Esophagus muscularis mucosa (tissue), 4 donors: ENCODE results near the gene MOBP. TPM values are rescaled to one million over a fixed set of nuclear protein-coding genes. Genes with fewer than 3 reads are reported as not detected.

Experiments used
- DNase-seq: peaks from one replicate; pipeline ENCODE4 v3.0.0-alpha.2; 2017; ENCODE audit errors: extremely low spot score
- H3K27ac ChIP-seq, 4 donors: fragments of 200-600 bp; sonication (generic); replicated peaks in 1 of 4; 1 replicate in 3 of 4; 2 replicates in 1 of 4; pipeline ENCODE4 v1.5.1; 2016 to 2019; ENCODE audit warnings: mild to moderate bottlenecking in 1 of 4
- H3K27me3 ChIP-seq, 4 donors: fragments of 200-600 bp; sonication (generic); one replicate each; pipeline versions ENCODE4 v1.5.1 to v1.6.0; 2016 to 2019
- H3K36me3 ChIP-seq, 4 donors: fragments of 200-600 bp; sonication (generic); one replicate each; pipeline ENCODE4 v1.5.1; 2016 to 2019
- H3K4me1 ChIP-seq, 4 donors: fragments of 200-600 bp; sonication (generic); one replicate each; pipeline ENCODE4 v1.5.1; 2016 to 2019
- H3K4me3 ChIP-seq, 4 donors: fragments of 200-600 bp; sonication (generic); 1 replicate in 2 of 4; 2 replicates in 2 of 4; pipeline ENCODE4 v1.5.1; 2016 to 2019; ENCODE audit warnings: mild to moderate bottlenecking in 4 of 4, moderate library complexity in 1 of 4
- H3K9me3 ChIP-seq, 4 donors: fragments of 200-600 bp; sonication (generic); 1 replicate in 3 of 4; 2 replicates in 1 of 4; pipeline ENCODE4 v1.5.1; 2016 to 2019
- CTCF ChIP-seq, 3 experiments: fragments of 200-600 bp in 2 of 3; fragments of 450-650 bp in 1 of 3; sonication (generic) in 2 of 3; IDR thresholded peaks; one replicate each; pipeline ENCODE4 v1.5.1; 2017 to 2019; ENCODE audit warnings: antibody characterized with exemption in 3 of 3, mild to moderate bottlenecking in 2 of 3, moderate library complexity in 1 of 3
- EP300 ChIP-seq: sonication (generic); formaldehyde crosslinking; IDR thresholded peaks from one replicate; pipeline ENCODE4 v1.6.1; 2017; ENCODE audit warnings: antibody characterized with exemption
- POLR2A ChIP-seq: fragments of 450-650 bp; IDR thresholded peaks from one replicate; pipeline ENCODE4 v1.6.1; 2017; ENCODE audit warnings: antibody characterized with exemption, moderate library complexity, mild to moderate bottlenecking, low read depth
- POLR2AphosphoS5 ChIP-seq, 2 donors: sonication (generic); formaldehyde crosslinking; IDR thresholded peaks; one replicate each; pipeline ENCODE4 v1.6.1; 2017; ENCODE audit warnings: antibody characterized with exemption in 2 of 2
- WGBS: methylation state at CpG from one replicate; pipeline ENCODE4 v1.1.5; 2018; 5-methylcytosine and 5-hydroxymethylcytosine counted together
- intact Hi-C: fragments of 100-400 bp; cut with DNase I; formaldehyde crosslinking; loops from one replicate; pipeline ENCODE4 v1.15.1; 2023
- total RNA-seq, 4 donors: library from RNA; depleted of rRNA; stranded (reverse); fragments of >200 nt; gene quantifications; one replicate each; pipeline versions ENCODE4 v1.1.0 to v1.2.1, GENCODE V29; 2016

Gene MOBP
- total RNA-seq, 4 donors from 2014 or later = not detected

GRCh38 chr3:39519554-39520288, 52.2 kb downstream of the MOBP start:
- Histone ChIP-seq H3K27me3 (peaks cover 0 to 5% (median 0%) of the 10 kb centered on the region in 4 donors), H3K9me3 (no peaks in the 10 kb centered on the region), H3K27ac (no peak overlapping the region), H3K4me1 (no peaks in the 10 kb centered on the region), H3K36me3 (no peaks in the 10 kb centered on the region), H3K4me3 (no peak overlapping the region)
- 42% methylated on average over 3 of the region's 3 CpGs for WGBS
- TF ChIP-seq POLR2A = no peak
- no peak for TF ChIP-seq POLR2AphosphoS5 (IDR thresholded peaks at IDR 0.05)
- no peak for TF ChIP-seq EP300
- no peak for TF ChIP-seq CTCF (IDR thresholded peaks at IDR 0.05)
- no peak for DNase-seq
- intact Hi-C loops = no loop called here

GRCh38 chr3:39521456-39521855, 54.0 kb downstream of the MOBP start:
- H3K9me3 ChIP-seq = no peaks in the 10 kb centered on the region
- intact Hi-C loops = no loop called here
- WGBS = 96% methylated on average over 3 of the region's 3 CpGs

GRCh38 chr3:39524107-39524506, 56.6 kb downstream of the MOBP start:
- Histone ChIP-seq H3K36me3 (no peaks in the 10 kb centered on the region), H3K27ac (no peak overlapping the region), H3K4me3 (no peak overlapping the region), H3K4me1 (no peaks in the 10 kb centered on the region), H3K27me3 (peaks cover 0 to 5% (median 0%) of the 10 kb centered on the region in 4 donors), H3K9me3 (no peaks in the 10 kb centered on the region)
- intact Hi-C loops = no loop called here
- TF ChIP-seq POLR2AphosphoS5 (IDR thresholded peaks at IDR 0.05) = no peak
- TF ChIP-seq POLR2A = no peak
- TF ChIP-seq EP300 = no peak
- no peak for TF ChIP-seq CTCF (IDR thresholded peaks at IDR 0.05)
- WGBS = 61% methylated on average over 1 of the region's 1 CpG
- no peak for DNase-seq

More at GRCh38 chr3:39521456-39521855, 54.0 kb downstream of the MOBP start:
- DNase-seq = no peak
- Histone ChIP-seq H3K4me3 (no peak overlapping the region), H3K4me1 (no peaks in the 10 kb centered on the region), H3K36me3 (no peaks in the 10 kb centered on the region), H3K27ac (no peak overlapping the region), H3K27me3 (peaks cover 0 to 5% (median 0%) of the 10 kb centered on the region in 4 donors)
- TF ChIP-seq POLR2AphosphoS5 (IDR thresholded peaks at IDR 0.05) (no peak), POLR2A (no peak), EP300 (no peak), CTCF (IDR thresholded peaks at IDR 0.05) (no peak)

- no peaks in the 10 kb centered on the region for H3K27me3 ChIP-seq
- WGBS = 88% methylated on average over 4 of the region's 4 CpGs
- DNase-seq = no peak
- H3K4me3 ChIP-seq = no peak overlapping the region
- intact Hi-C loops = no loop called here
- no peak for TF ChIP-seq POLR2A
- no peak for TF ChIP-seq POLR2AphosphoS5 (IDR thresholded peaks at IDR 0.05)
- no peaks in the 10 kb centered on the region for H3K9me3 ChIP-seq
- H3K4me1 ChIP-seq = no peaks in the 10 kb centered on the region
- H3K27ac ChIP-seq = no peak overlapping the region
- no peaks in the 10 kb centered on the region for H3K36me3 ChIP-seq
Observed at GRCh38 chr3:39528844-39529243, 61.4 kb downstream of the MOBP start.

- WGBS = 73% methylated on average over 9 of the region's 9 CpGs
- DNase-seq = no peak
- H3K27ac ChIP-seq = no peak overlapping the region
- intact Hi-C loops = no loop called here
- no peak overlapping the region for H3K4me3 ChIP-seq
- no peaks in the 10 kb centered on the region for H3K4me1 ChIP-seq
- no peaks in the 10 kb centered on the region for H3K9me3 ChIP-seq
- H3K36me3 ChIP-seq = no peaks in the 10 kb centered on the region
- TF ChIP-seq POLR2AphosphoS5 (IDR thresholded peaks at IDR 0.05) (no peak), CTCF (IDR thresholded peaks at IDR 0.05) (no peak), EP300 (no peak), POLR2A (no peak)
- H3K27me3 ChIP-seq = no peaks in the 10 kb centered on the region
Observed at GRCh38 chr3:39529577-39529976, 62.1 kb downstream of the MOBP start.
